A549 (cell line): ENCODE measurements around the gene OSBPL3. TPM values are rescaled to one million over a fixed set of nuclear protein-coding genes. Genes with fewer than 3 reads are reported as not detected.

ENCODE experiments used
- ATAC-seq, 2 experiments: fragments of 200-7000 bp in 1 of 2; fragments of >200 bp in 1 of 2; cut with Nextera tagmentation in 1 of 2; cut with Tn5 transposase in 1 of 2; 3 replicates each; pipeline versions ENCODE4 v1.8.0 to v1.9.1; 2018 to 2020; ENCODE audit warnings: mild to moderate bottlenecking in 1 of 2, moderate library complexity in 1 of 2
- CTCF ChIA-PET: fragments of 300-600 bp; sonication (Branson Sonifier 250); formaldehyde crosslinking; extraction: SDS; loops from one replicate; lab custom pipeline; 2021; ENCODE audit warnings: antibody characterized with exemption, inconsistent platforms; lab: Yijun Ruan, JAX
- POLR2A ChIA-PET: fragments of 350-600 bp; formaldehyde crosslinking; extraction: SDS; loops from one replicate; lab custom pipeline; 2021; ENCODE audit warnings: antibody characterized with exemption, inconsistent platforms; lab: Yijun Ruan, JAX
- DNase-seq, 2 experiments: peaks; one replicate each; pipeline versions ENCODE4 v3.0.0 to v3.0.0-alpha.2; 2011 to 2016; ENCODE audit warnings: low read depth in 1 of 2, low spot score in 1 of 2
- FAIRE-seq: peaks from 2 replicates; lab custom pipeline; 2011; peaks lifted over from hg19 to GRCh38; lab: Jason Lieb, UNC
- H3K27ac ChIP-seq, 2 experiments: fragments of >200 bp; sonication (Bioruptor Twin); formaldehyde crosslinking; 3 replicates each; pipeline ENCODE4 v1.5.1; 2016 to 2017
- H3K4me1 ChIP-seq: fragments of >200 bp; sonication (Bioruptor Twin); formaldehyde crosslinking; 3 replicates; pipeline ENCODE4 v1.6.1; 2016
- H3K4me2 ChIP-seq: fragments of >200 bp; sonication (Bioruptor Twin); formaldehyde crosslinking; 3 replicates; pipeline ENCODE4 v1.6.1; 2016
- H3K4me3 ChIP-seq: fragments of >200 bp; sonication (Bioruptor Twin); formaldehyde crosslinking; 3 replicates; pipeline ENCODE4 v1.5.1; 2016
- H3K9me3 ChIP-seq: fragments of >200 bp; sonication (Bioruptor Twin); formaldehyde crosslinking; 3 replicates; pipeline ENCODE4 v1.6.1; 2016
- ATOH8 ChIP-seq: fragments of 250-450 bp; sonication (Bioruptor Pico); IDR thresholded peaks from 2 replicates; pipeline ENCODE4 v1.5.0; 2020; ENCODE audit warnings: low read depth, mild to moderate bottlenecking, moderate library complexity
- CBX8 ChIP-seq: fragments of 200-600 bp; sonication (generic); IDR thresholded peaks from 2 replicates; pipeline ENCODE4 v1.6.1; 2016
- CEBPB ChIP-seq, 2 experiments: fragments of >200 bp in 1 of 2; sonication (Bioruptor Twin) in 1 of 2; formaldehyde crosslinking in 1 of 2; IDR thresholded peaks; 2 replicates each; pipeline ENCODE4 v1.6.1; 2012 to 2016
- CHD4 ChIP-seq: fragments of 200-600 bp; sonication (generic); IDR thresholded peaks from 2 replicates; pipeline ENCODE4 v1.6.1; 2016; ENCODE audit warnings: antibody characterized with exemption, mild to moderate bottlenecking, borderline replicate concordance
- E2F6 ChIP-seq: IDR thresholded peaks from 2 replicates; pipeline ENCODE4 v1.6.1; 2012; ENCODE audit warnings: low read depth, borderline replicate concordance
- EHF ChIP-seq: fragments of 250-450 bp; sonication (Bioruptor Pico); IDR thresholded peaks from 2 replicates; pipeline ENCODE4 v1.5.0; 2020; ENCODE audit warnings: mild to moderate bottlenecking
- EHMT2 ChIP-seq: fragments of 200-600 bp; sonication (generic); IDR thresholded peaks from 2 replicates; pipeline ENCODE4 v1.6.1; 2016; ENCODE audit warnings: antibody characterized with exemption, low read depth, mild to moderate bottlenecking, moderate library complexity
- EP300 ChIP-seq, 2 experiments: fragments of >200 bp; sonication (Bioruptor Twin); formaldehyde crosslinking; IDR thresholded peaks; 2 replicates in 1 of 2; 3 replicates in 1 of 2; pipeline ENCODE4 v1.6.1; 2016 to 2017
- FOSL2 ChIP-seq, 2 experiments: fragments of 450-650 bp in 1 of 2; fragments of >200 bp in 1 of 2; sonication (Bioruptor Twin) in 1 of 2; formaldehyde crosslinking; IDR thresholded peaks; 2 replicates each; pipeline versions ENCODE4 v1.5.0 to v1.6.1; 2016 to 2020; ENCODE audit warnings: mild to moderate bottlenecking in 1 of 2, moderate library complexity in 1 of 2
- GATA3 ChIP-seq: IDR thresholded peaks from 2 replicates; pipeline ENCODE4 v1.6.1; 2012; ENCODE audit warnings: borderline replicate concordance
- HEYL ChIP-seq: fragments of 250-450 bp; sonication (Bioruptor Pico); IDR thresholded peaks from 2 replicates; pipeline ENCODE4 v1.8.0; 2021; ENCODE audit warnings: mild to moderate bottlenecking, moderate library complexity
- HMGXB4 ChIP-seq: fragments of 250-450 bp; sonication (Bioruptor Pico); IDR thresholded peaks from 2 replicates; pipeline ENCODE4 v1.5.0; 2021; ENCODE audit warnings: mild to moderate bottlenecking, moderate library complexity, borderline replicate concordance
- HOXB13 ChIP-seq: fragments of 250-450 bp; sonication (Bioruptor Pico); IDR thresholded peaks from 2 replicates; pipeline ENCODE4 v1.5.0; 2020; ENCODE audit warnings: low read depth, mild to moderate bottlenecking, moderate library complexity
- JUNB ChIP-seq: fragments of >200 bp; sonication (Bioruptor Twin); formaldehyde crosslinking; IDR thresholded peaks from 2 replicates; pipeline ENCODE4 v1.6.1; 2016
- MAFK ChIP-seq: fragments of 450-650 bp; IDR thresholded peaks from 2 replicates; pipeline ENCODE4 v1.6.1; 2014; ENCODE audit not compliant: partially characterized antibody
- MAX ChIP-seq: IDR thresholded peaks from 2 replicates; pipeline ENCODE4 v1.6.1; 2012
- MAZ ChIP-seq: fragments of 150-350 bp; IDR thresholded peaks from 2 replicates; pipeline ENCODE4 v1.6.1; 2014; ENCODE audit warnings: antibody characterized with exemption, low read depth, low read length, borderline replicate concordance
- MYC ChIP-seq: IDR thresholded peaks from 2 replicates; pipeline ENCODE4 v1.6.1; 2012; ENCODE audit warnings: mild to moderate bottlenecking, inconsistent platforms, low read length, improper control_type of control experiment, borderline replicate concordance
- PBX3 ChIP-seq: IDR thresholded peaks from 2 replicates; pipeline ENCODE4 v1.6.1; 2012
- POLR2A ChIP-seq: IDR thresholded peaks from 2 replicates; pipeline ENCODE4 v1.6.1; 2012; ENCODE audit warnings: mild to moderate bottlenecking, low read length
- RAD21 ChIP-seq, 2 experiments: fragments of >200 bp in 1 of 2; sonication (Bioruptor Twin) in 1 of 2; formaldehyde crosslinking in 1 of 2; IDR thresholded peaks in 1 of 2; conservative IDR thresholded peaks in 1 of 2; 2 replicates in 1 of 2; 3 replicates in 1 of 2; pipeline ENCODE4 v1.6.1; 2012 to 2018; ENCODE audit warnings: inconsistent platforms in 1 of 2
- RFX5 ChIP-seq: fragments of 450-650 bp; IDR thresholded peaks from 2 replicates; pipeline ENCODE4 v1.7.1; 2014; ENCODE audit warnings: antibody characterized with exemption, mild to moderate bottlenecking, moderate library complexity
- RNF2 ChIP-seq: fragments of 200-600 bp; sonication (generic); IDR thresholded peaks from 2 replicates; pipeline ENCODE4 v1.6.1; 2016; ENCODE audit warnings: low read depth, mild to moderate bottlenecking, antibody characterized with exemption, moderate library complexity, borderline replicate concordance
- SMC3 ChIP-seq: fragments of >200 bp; sonication (Bioruptor Twin); formaldehyde crosslinking; IDR thresholded peaks from 3 replicates; pipeline ENCODE4 v1.6.1; 2018; ENCODE audit warnings: inconsistent platforms
- TP53 ChIP-seq: fragments of 250-450 bp; sonication (Bioruptor Pico); IDR thresholded peaks from 2 replicates; pipeline ENCODE4 v1.5.0; 2021; ENCODE audit warnings: mild to moderate bottlenecking, moderate library complexity
- USF2 ChIP-seq: fragments of 450-650 bp; IDR thresholded peaks from 2 replicates; pipeline ENCODE4 v1.6.1; 2014; ENCODE audit warnings: antibody characterized with exemption
- ZC3H11A ChIP-seq: fragments of 450-650 bp; IDR thresholded peaks from 2 replicates; pipeline ENCODE4 v1.6.1; 2014; ENCODE audit warnings: antibody characterized with exemption, mild to moderate bottlenecking
- ZFP36 ChIP-seq: fragments of 450-650 bp; IDR thresholded peaks from 2 replicates; pipeline ENCODE4 v1.6.1; 2014; ENCODE audit warnings: borderline replicate concordance; ENCODE audit not compliant: partially characterized antibody
- ZNF302 ChIP-seq: fragments of 250-450 bp; sonication (Bioruptor Pico); IDR thresholded peaks from 2 replicates; pipeline ENCODE4 v1.9.0; 2021; ENCODE audit warnings: inconsistent platforms, mild to moderate bottlenecking, moderate library complexity
- ZSCAN20 ChIP-seq: fragments of 250-450 bp; sonication (Bioruptor Pico); IDR thresholded peaks from 2 replicates; pipeline ENCODE4 v1.8.0; 2022; ENCODE audit warnings: mild to moderate bottlenecking, moderate library complexity
- WGBS: methylation state at CpG from one replicate; pipeline ENCODE4 v1.1.6; 2017; ENCODE audit errors: missing lambda C conversion rate; 5-methylcytosine and 5-hydroxymethylcytosine counted together
- polyA plus RNA-seq, 4 experiments: library from polyadenylated mRNA; depleted of rRNA in 3 of 4; stranded (reverse); fragments of >200 nt; fragmentation: RNase III in 1 of 4; extraction: RNeasy Plus Mini Kit Qiagen cat#74134 plus additional on column Dnase treatment in 1 of 4; gene quantifications; 2 replicates in 3 of 4; 3 replicates in 1 of 4; pipeline ENCODE4 v1.2.3, GENCODE V29; 2011 to 2017

OSBPL3 gene
- polyA plus RNA-seq, 2 of the 4 experiments (the other 2 are of a cell fraction), result 10.9 to 17.4 TPM

GRCh38 chr7:24821045-24821753 lies 158.8 kb downstream of the OSBPL3 start:
- ChIA-PET CTCF (interaction anchor here (0.6 to 5.0 kb wide), 38 partner anchors 10 to 1281 kb away, joined by 3 to 84 read pairs (median 4); partner anchors contain the start of gene OSBPL3), POLR2A (interaction anchor here (1.6 to 2.9 kb wide), 3 partner anchors 159 to 304 kb away, joined by 4 to 32 read pairs (median 15); partner anchors contain the start of genes CYCS and OSBPL3)
- ATAC-seq, result peak; percentile 91 to 94
- H3K9me3 ChIP-seq, result no peaks in the 10 kb centered on the region
- peak overlapping the region; percentile 18; the same call in 2 of the 3 replicates for H3K4me3 ChIP-seq
- peak; percentile 86 to 95 for DNase-seq
- H3K4me1 ChIP-seq, result peaks cover 55% of the 10 kb centered on the region
- H3K27ac ChIP-seq, result peak overlapping the region; percentile 87 to 88
- WGBS, result 7% methylated on average over 9 of the region's 9 CpGs
- TF ChIP-seq GATA3, result peak; percentile 64
- peak; percentile 80 for TF ChIP-seq FOSL2 (IDR thresholded peaks at IDR 0.05)
- peak; percentile 92 for TF ChIP-seq FOSL2 (CRISPR knock-in tag; IDR thresholded peaks at IDR 0.05)
- 0 out of 3 replicates have a peak, but pooled peaks have one; percentile 18 for TF ChIP-seq SMC3
- peak; percentile 80; the same call in 1 of the 2 replicates for TF ChIP-seq MYC
- 0 out of 5 replicates have a peak, but pooled peaks have one; percentile 7 to 29 for TF ChIP-seq RAD21 (conservative IDR thresholded peaks at IDR 0.05 in 1 of 2, IDR thresholded peaks at IDR 0.05 in 1 of 2)
- peak; percentile 73 for TF ChIP-seq JUNB
- TF ChIP-seq E2F6, result peak; percentile 42; the same call in 1 of the 2 replicates
- TF ChIP-seq PBX3, result 0 out of 2 replicates have a peak, but pooled peaks have one; percentile 62
- TF ChIP-seq MAX, result peak; percentile 84
- TF ChIP-seq MAFK, result no peak
- peak; percentile 27 to 71; a peak in 3 of 4 replicates for TF ChIP-seq CEBPB (IDR thresholded peaks at IDR 0.05)
- no peak for TF ChIP-seq HEYL (CRISPR knock-in tag)
- no peak for TF ChIP-seq ZSCAN20 (CRISPR knock-in tag)
- peak in 1 of 2 experiments; percentile 28; a peak in 1 of 5 replicates for TF ChIP-seq EP300 (IDR thresholded peaks at IDR 0.05)
- no peak for FAIRE-seq
- H3K4me2 ChIP-seq, result peak overlapping the region; percentile 92

GRCh38 chr7:24820730-24821044 lies 159.3 kb downstream of the OSBPL3 start:
- Histone ChIP-seq H3K9me3 (no peaks in the 10 kb centered on the region), H3K27ac (peak overlapping the region; percentile 87 to 88), H3K4me1 (peaks cover 49% of the 10 kb centered on the region), H3K4me2 (peak overlapping the region; percentile 92), H3K4me3 (peak overlapping the region; percentile 26; the same call in 2 of the 3 replicates)
- ChIA-PET POLR2A (interaction anchor here (1.6 to 2.9 kb wide), 3 partner anchors 159 to 305 kb away, joined by 4 to 32 read pairs (median 15); partner anchors contain the start of genes CYCS and OSBPL3), CTCF (interaction anchor here (0.6 to 5.0 kb wide), 40 partner anchors 9 to 1281 kb away, joined by 3 to 84 read pairs (median 4); partner anchors contain the start of gene OSBPL3)
- peak; percentile 89 to 92; a peak in 5 of 6 replicates for ATAC-seq
- peak; percentile 79 to 87 for DNase-seq
- FAIRE-seq, result no peak
- TF ChIP-seq TP53 (CRISPR knock-in tag), result no peak
- no peak for TF ChIP-seq RFX5
- TF ChIP-seq CHD4, result no peak
- no peak for TF ChIP-seq HOXB13
- no peak for TF ChIP-seq MYC
- no peak for TF ChIP-seq EHF
- TF ChIP-seq ZNF302, result no peak
- no peak for TF ChIP-seq USF2
- TF ChIP-seq POLR2A, result no peak
- TF ChIP-seq EHMT2, result no peak
- TF ChIP-seq RNF2, result no peak
- no peak for TF ChIP-seq MAZ
- no peak for TF ChIP-seq HMGXB4 (CRISPR knock-in tag)
- no peak; a peak in 1 of 5 replicates for TF ChIP-seq EP300 (IDR thresholded peaks at IDR 0.05)
- TF ChIP-seq CBX8, result no peak
- TF ChIP-seq ZFP36, result no peak
- peak; percentile 56 for TF ChIP-seq FOSL2 (IDR thresholded peaks at IDR 0.05)
- peak; percentile 54 for TF ChIP-seq FOSL2 (CRISPR knock-in tag; IDR thresholded peaks at IDR 0.05)
- no peak for TF ChIP-seq ZC3H11A
- no peak for TF ChIP-seq MAX
- TF ChIP-seq ATOH8, result no peak
